ENCODE results near the gene CCDC85B. TPM values are rescaled to one million over a fixed set of nuclear protein-coding genes. Genes with fewer than 3 reads are reported as not detected.
"Not testable (repeated sequence)": the region's sequence is repeated elsewhere in the genome, so short reads cannot be mapped to it uniquely, and the experiment has no call there.

The CCDC85B gene
- total RNA-seq, 1 experiment from 2014 or later = 20.8 TPM

GRCh38 chr11:65887723-65888162, 2.7 kb upstream of the CCDC85B start:
- Mint-ChIP-seq H3K4me3 (ENCODE audit: unreplicated experiment) (peak overlapping the region; percentile 90), H3K27ac (ENCODE audit: low read depth, unreplicated experiment) (peak overlapping the region; percentile 90), H3K4me1 (ENCODE audit: insufficient read depth, unreplicated experiment) (peaks cover 26% of the 10 kb centered on the region), H3K36me3 (ENCODE audit: insufficient read depth, unreplicated experiment) (peaks cover 61% of the 10 kb centered on the region), H3K27me3 (ENCODE audit: insufficient read depth, unreplicated experiment) (no peaks in the 10 kb centered on the region), H3K9me3 (ENCODE audit: unreplicated experiment) (no peaks in the 10 kb centered on the region)
- DNase-seq (ENCODE audit: unreplicated experiment) = no peak
- ChIA-PET CTCF (interaction anchor here (0.6 to 9.0 kb wide), 27 partner anchors 9 to 441 kb away, joined by 3 to 203 read pairs (median 5); partner anchors contain the start of genes CATSPER1, CTSW, KAT5 and MUS81), POLR2A (interaction anchor here (0.6 to 9.9 kb wide), 23 partner anchors 9 to 593 kb away, joined by 3 to 222 read pairs (median 13); partner anchors contain the start of genes BANF1, C11orf68, CFL1 and DPP3)
- TSS peak; percentile 1 for BruUV-seq (replicated peaks)
- TF ChIP-seq CTCF (IDR thresholded peaks at IDR 0.05; ENCODE audit: unreplicated experiment) = no peak
- intact Hi-C loops (cut with micrococcal nuclease) = loop anchor here (1.0 to 2.0 kb wide), 2 partner anchors 73 to 102 kb away; partner anchors contain the start of gene SART1

DNA sequence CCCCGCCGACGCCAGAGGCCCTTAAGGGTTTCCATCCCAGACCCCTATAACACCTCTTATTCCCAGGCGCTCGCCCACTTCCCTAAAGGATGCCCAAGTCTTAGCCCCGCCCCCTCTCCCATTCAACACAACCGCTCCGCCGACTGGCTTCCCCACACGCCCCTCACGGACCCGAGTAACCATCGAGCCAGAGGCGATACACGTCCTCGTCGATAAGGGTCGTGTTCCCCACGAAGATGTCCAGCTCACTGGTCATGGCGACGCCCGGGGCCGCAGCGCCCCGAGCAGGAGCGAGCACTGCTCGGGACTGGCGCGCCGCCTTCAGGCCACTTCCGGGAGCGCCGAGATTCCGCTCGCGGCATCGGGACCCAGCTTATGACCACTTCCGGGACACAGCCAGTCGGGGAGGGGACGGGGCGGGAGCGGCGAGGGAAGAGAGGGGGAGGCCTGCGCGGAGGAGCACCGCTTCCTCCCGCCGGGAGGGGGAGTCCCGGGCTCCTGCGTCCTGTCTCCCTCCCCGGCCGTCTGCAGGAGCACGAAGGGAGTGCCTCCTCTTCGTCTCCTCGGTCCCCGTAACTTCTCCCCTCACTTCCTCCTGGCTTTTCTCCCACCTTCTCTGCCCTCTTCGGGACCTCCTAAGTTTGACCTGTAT, 2.2 kb upstream of the CCDC85B start, which contains the start of gene FIBP:
Gene FIBP, minus strand, starts transcription at position 309 of the 652 bp plus-strand sequence. Its CDS starts 53 bp downstream, at position 256.
- Mint-ChIP-seq H3K4me3 (ENCODE audit: unreplicated experiment) (peak within 1 kb of the TSS; percentile 90), H3K36me3 (ENCODE audit: insufficient read depth, unreplicated experiment) (peaks cover 66% of the 10 kb centered on the region), H3K9me3 (ENCODE audit: unreplicated experiment) (no peaks in the 10 kb centered on the region), H3K27ac (ENCODE audit: low read depth, unreplicated experiment) (peak within 1 kb of the TSS; percentile 90), H3K27me3 (ENCODE audit: insufficient read depth, unreplicated experiment) (no peaks in the 10 kb centered on the region), H3K4me1 (ENCODE audit: insufficient read depth, unreplicated experiment) (peaks cover 28% of the 10 kb centered on the region)
- POLR2A ChIA-PET = interaction anchor here (0.6 to 9.9 kb wide), 29 partner anchors 10 to 1576 kb away, joined by 3 to 222 read pairs (median 8); partner anchors contain the start of genes BANF1, C11orf68, CFL1 and DPP3
- DNase-seq (ENCODE audit: unreplicated experiment) = peak; percentile 97
- peak; percentile 84 for TF ChIP-seq CTCF (IDR thresholded peaks at IDR 0.05; ENCODE audit: unreplicated experiment)
- intact Hi-C loops (cut with micrococcal nuclease) = loop anchor here (1.0 to 2.0 kb wide), 2 partner anchors 73 to 101 kb away; partner anchors contain the start of gene SART1
- BruUV-seq (replicated peaks) = no TSS peak
- CTCF ChIA-PET = interaction anchor here (0.6 to 9.0 kb wide), 29 partner anchors 8 to 442 kb away, joined by 3 to 203 read pairs (median 4); partner anchors contain the start of genes BANF1, CTSW, EIF1AD and FOSL1

GRCh38 chr11:65891219-65892136, 1.0 kb downstream of the CCDC85B start:
- peaks cover 72% of the 10 kb centered on the region for H3K36me3 Mint-ChIP-seq (ENCODE audit: insufficient read depth, unreplicated experiment)
- H3K4me3 Mint-ChIP-seq (ENCODE audit: unreplicated experiment) = peak overlapping the region; percentile 90
- H3K27me3 Mint-ChIP-seq (ENCODE audit: insufficient read depth, unreplicated experiment) = no peaks in the 10 kb centered on the region
- peak overlapping the region; percentile 90 for H3K27ac Mint-ChIP-seq (ENCODE audit: low read depth, unreplicated experiment)
- BruUV-seq (replicated peaks) = TSS peak; percentile 68
- peaks cover 41% of the 10 kb centered on the region for H3K4me1 Mint-ChIP-seq (ENCODE audit: insufficient read depth, unreplicated experiment)
- intact Hi-C loops (cut with micrococcal nuclease) = loop anchor here (1.0 kb wide), 1 partner anchor 20 kb away; no protein-coding TSS in a partner anchor
- ChIA-PET POLR2A (interaction anchor here (0.6 to 9.9 kb wide), 31 partner anchors 8 to 877 kb away, joined by 3 to 222 read pairs (median 5); partner anchors contain the start of genes BANF1, C11orf68, CFL1 and EIF1AD), CTCF (interaction anchor here (0.6 to 9.0 kb wide), 9 partner anchors 9 to 124 kb away, joined by 3 to 203 read pairs (median 5); partner anchors contain the start of gene FOSL1)
- no peaks in the 10 kb centered on the region for H3K9me3 Mint-ChIP-seq (ENCODE audit: unreplicated experiment)
- DNase-seq (ENCODE audit: unreplicated experiment) = peak; percentile 41
- TF ChIP-seq CTCF (IDR thresholded peaks at IDR 0.05; ENCODE audit: unreplicated experiment) = no peak

DNA sequence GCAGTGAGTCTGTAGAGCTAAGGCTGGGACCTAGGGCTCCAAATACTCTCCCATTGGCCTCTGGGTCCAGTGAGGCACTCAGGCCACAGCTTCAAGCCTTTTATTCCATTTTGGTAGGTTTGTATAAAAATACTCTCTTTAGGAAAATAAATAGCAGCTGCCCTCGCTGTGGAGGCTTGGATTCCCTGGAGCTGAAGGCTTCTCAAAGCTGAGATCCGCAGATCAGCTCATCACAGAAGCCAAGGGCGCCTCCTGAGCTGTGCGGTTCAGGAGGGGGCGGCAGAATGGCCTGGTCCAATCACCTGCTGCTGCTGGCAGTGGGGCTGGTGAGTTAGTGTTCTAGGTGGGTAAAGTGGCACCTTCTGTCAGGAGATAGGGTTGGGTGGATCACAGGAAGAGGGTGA, 1.7 kb downstream of the CCDC85B start:
- Mint-ChIP-seq H3K27ac (ENCODE audit: low read depth, unreplicated experiment) (peak overlapping the region; percentile 71), H3K4me1 (ENCODE audit: insufficient read depth, unreplicated experiment) (peaks cover 47% of the 10 kb centered on the region), H3K4me3 (ENCODE audit: unreplicated experiment) (peak overlapping the region; percentile 90), H3K36me3 (ENCODE audit: insufficient read depth, unreplicated experiment) (peaks cover 72% of the 10 kb centered on the region)
- intact Hi-C loops (cut with micrococcal nuclease); H3K27me3 Mint-ChIP-seq (ENCODE audit: insufficient read depth, unreplicated experiment); H3K9me3 Mint-ChIP-seq (ENCODE audit: unreplicated experiment); DNase-seq (ENCODE audit: unreplicated experiment); BruUV-seq (replicated peaks): not testable (repeated sequence)
- ChIA-PET CTCF (interaction anchor here (0.6 to 5.2 kb wide), 5 partner anchors 8 to 125 kb away, joined by 3 to 27 read pairs (median 3); no protein-coding TSS in a partner anchor), POLR2A (interaction anchor here (1.1 to 9.9 kb wide), 8 partner anchors 7 to 188 kb away, joined by 3 to 222 read pairs (median 31); partner anchors contain the start of genes C11orf68, CFL1, FOSL1 and MUS81)

Data from MCF 10A (cell line).